HepG2 (cell line): Measurements from ENCODE around the gene SH2D3A. TPM values are rescaled to one million over a fixed set of nuclear protein-coding genes. Genes with fewer than 3 reads are reported as not detected.

ENCODE experiments used
- ARNTL ChIP-seq: sonication (generic); formaldehyde crosslinking; IDR thresholded peaks from 2 replicates; pipeline ENCODE4 v1.4.0; 2020; ENCODE audit warnings: mild to moderate bottlenecking, missing genetic modification reagents
- ATF7-NPFF ChIP-seq: sonication (generic); formaldehyde crosslinking; IDR thresholded peaks from 2 replicates; pipeline ENCODE4 v1.8.1; 2023; ENCODE audit warnings: mild to moderate bottlenecking, low read depth, missing genetic modification reagents, moderate library complexity
- BRD4 ChIP-seq: sonication (generic); formaldehyde crosslinking; IDR thresholded peaks from 2 replicates; pipeline ENCODE4 v1.4.0; 2020; ENCODE audit warnings: missing genetic modification reagents
- GZF1 ChIP-seq: sonication (generic); formaldehyde crosslinking; IDR thresholded peaks from 2 replicates; pipeline ENCODE4 v1.5.1; 2020; ENCODE audit warnings: mild to moderate bottlenecking, missing genetic modification reagents
- KDM5B ChIP-seq: sonication (generic); formaldehyde crosslinking; IDR thresholded peaks from 2 replicates; pipeline ENCODE4 v1.4.0; 2020; ENCODE audit warnings: missing genetic modification reagents, mild to moderate bottlenecking, borderline replicate concordance
- NR3C1 ChIP-seq: sonication (generic); formaldehyde crosslinking; IDR thresholded peaks from 2 replicates; pipeline ENCODE4 v1.4.0; 2020; ENCODE audit warnings: missing genetic modification reagents
- SNAPC2 ChIP-seq: sonication (generic); formaldehyde crosslinking; IDR thresholded peaks from 2 replicates; pipeline ENCODE4 v1.8.1; 2022; ENCODE audit warnings: mild to moderate bottlenecking, missing genetic modification reagents
- SRSF1 ChIP-seq: fragments of 200-400 bp; formaldehyde crosslinking; optimal IDR thresholded peaks from 2 replicates; pipeline ENCODE3; 2017; ENCODE audit warnings: mild to moderate bottlenecking, low read depth, low read length, moderate library complexity
- YY1 ChIP-seq: IDR thresholded peaks from 2 replicates; pipeline ENCODE4 v1.6.1; 2011; ENCODE audit warnings: low read length, low read depth, moderate library complexity, mild to moderate bottlenecking; ENCODE audit not compliant: insufficient read depth, insufficient replicate concordance
- ZBTB42 ChIP-seq: sonication (generic); formaldehyde crosslinking; IDR thresholded peaks from 2 replicates; pipeline ENCODE4 v1.5.0; 2020; ENCODE audit warnings: mild to moderate bottlenecking, missing genetic modification reagents
- ZNF10 ChIP-seq: sonication (generic); formaldehyde crosslinking; IDR thresholded peaks from 2 replicates; pipeline ENCODE4 v1.4.0; 2020; ENCODE audit warnings: mild to moderate bottlenecking, low read depth, missing genetic modification reagents, borderline replicate concordance
- ZNF136 ChIP-seq: sonication (generic); formaldehyde crosslinking; IDR thresholded peaks from 2 replicates; pipeline ENCODE4 v1.8.1; 2022; ENCODE audit warnings: low read depth, mild to moderate bottlenecking, moderate library complexity, missing genetic modification reagents
- ZNF138 ChIP-seq: sonication (generic); formaldehyde crosslinking; IDR thresholded peaks from 2 replicates; pipeline ENCODE4 v1.5.0; 2020; ENCODE audit warnings: mild to moderate bottlenecking, low read depth, missing genetic modification reagents
- ZNF260 ChIP-seq: sonication (generic); formaldehyde crosslinking; IDR thresholded peaks from 2 replicates; pipeline ENCODE4 v1.4.0; 2020; ENCODE audit warnings: missing genetic modification reagents, low read depth, mild to moderate bottlenecking, borderline replicate concordance
- ZNF547 ChIP-seq: sonication (generic); formaldehyde crosslinking; IDR thresholded peaks from 2 replicates; pipeline ENCODE4 v1.5.1; 2020; ENCODE audit warnings: mild to moderate bottlenecking, missing genetic modification reagents
- ZNF670 ChIP-seq: sonication (generic); formaldehyde crosslinking; IDR thresholded peaks from 2 replicates; pipeline ENCODE4 v1.8.0; 2022; ENCODE audit warnings: mild to moderate bottlenecking, missing genetic modification reagents, borderline replicate concordance
- polyA plus RNA-seq, 8 experiments: library from polyadenylated mRNA; depleted of rRNA in 3 of 8; stranded (reverse) in 7 of 8; unstranded in 1 of 8; fragments of >200 nt; fragmentation: Illumina TruSeq in 4 of 8; extraction: Trizol in 4 of 8; gene quantifications; 2 replicates each; pipeline versions ENCODE4 v1.2.1 to v1.2.3, GENCODE V29; 2011 to 2016; ENCODE audit warnings: low read depth in 4 of 8, missing spikeins in 1 of 8, mixed read lengths in 1 of 8; ENCODE audit not compliant: insufficient read depth in 1 of 8
- total RNA-seq, 5 experiments: library from RNA; depleted of rRNA; stranded (reverse); fragments of >200 nt; fragmentation: Illumina TruSeq; extraction: Trizol; gene quantifications; 2 replicates each; pipeline ENCODE4 v1.2.3, GENCODE V29; 2016; ENCODE audit warnings: low read depth in 1 of 5
- TF ChIP-seq, protein P1 (sequence below): IDR thresholded peaks from 2 replicates; pipeline ENCODE4 v1.6.1; 2016; ENCODE audit warnings: low read depth, borderline replicate concordance
- TF ChIP-seq, protein P2 (sequence below): sonication (generic); formaldehyde crosslinking; IDR thresholded peaks from 2 replicates; pipeline ENCODE4 v1.4.0; 2020; ENCODE audit warnings: low read depth, mild to moderate bottlenecking, missing genetic modification reagents
- TF ChIP-seq, protein P3 (sequence below): sonication (generic); formaldehyde crosslinking; IDR thresholded peaks from 2 replicates; pipeline ENCODE4 v1.5.0; 2020; ENCODE audit warnings: missing genetic modification reagents, mild to moderate bottlenecking, borderline replicate concordance
- TF ChIP-seq, protein P4 (sequence below): sonication (generic); formaldehyde crosslinking; IDR thresholded peaks from 2 replicates; pipeline ENCODE4 v1.5.0; 2020; ENCODE audit warnings: mild to moderate bottlenecking, missing genetic modification reagents
- TF ChIP-seq, protein P5 (sequence below): sonication (generic); formaldehyde crosslinking; conservative IDR thresholded peaks from 2 replicates; pipeline ENCODE4 v1.4.0; 2020; ENCODE audit warnings: missing genetic modification reagents

Gene SH2D3A
- total and polyA plus RNA-seq, 2 of the 13 experiments (the other 11 are each of a cell fraction or from before 2014, with no cell fraction given): 1.0 to 2.2 TPM

DNA sequence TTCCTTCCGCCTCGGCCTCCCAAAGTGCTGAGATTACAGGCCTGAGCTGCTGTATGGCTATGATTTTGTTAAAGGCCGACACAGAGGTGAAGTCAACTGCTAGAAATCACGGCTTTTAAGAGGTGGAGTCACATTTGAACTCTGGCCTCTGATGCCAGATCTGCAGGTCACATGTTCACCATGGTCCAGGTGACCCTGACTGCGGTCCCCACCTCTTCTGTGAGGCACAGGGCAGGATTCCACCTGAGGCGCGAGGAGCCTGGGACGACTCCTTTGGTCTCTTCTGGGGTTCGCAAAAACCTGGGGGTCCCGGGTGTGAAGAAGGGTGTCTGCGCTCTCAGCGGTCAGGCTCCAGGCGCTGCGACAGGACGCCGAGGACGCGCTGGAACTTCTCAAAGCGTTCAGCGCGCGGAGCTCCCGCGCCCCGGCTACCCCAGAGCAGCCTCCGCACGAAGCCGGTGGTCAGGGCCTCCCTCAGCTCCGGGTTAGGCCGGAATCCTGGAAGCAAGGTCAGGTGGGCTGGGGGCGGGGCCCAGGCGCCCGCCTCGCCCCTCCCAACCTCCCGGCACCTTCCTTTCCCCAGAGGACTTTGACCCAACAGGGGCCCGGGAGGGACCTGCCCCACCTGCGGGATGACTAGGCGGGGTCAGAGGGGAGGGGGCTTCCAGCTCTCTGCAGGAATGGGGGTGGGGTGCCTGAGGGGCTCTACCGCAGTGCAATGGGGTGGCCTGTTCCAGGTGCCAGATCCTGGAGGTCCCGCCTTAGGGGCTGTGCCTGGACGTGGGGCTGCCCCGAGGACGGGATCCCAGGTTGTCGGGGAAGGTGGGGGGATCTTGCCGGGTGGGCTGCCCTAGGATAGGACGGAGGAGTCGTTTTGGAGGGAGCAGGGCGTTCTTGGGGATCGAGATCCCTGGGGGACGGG, 14.7 kb downstream of the SH2D3A start (continued):
- TF ChIP-seq, protein P1, sequence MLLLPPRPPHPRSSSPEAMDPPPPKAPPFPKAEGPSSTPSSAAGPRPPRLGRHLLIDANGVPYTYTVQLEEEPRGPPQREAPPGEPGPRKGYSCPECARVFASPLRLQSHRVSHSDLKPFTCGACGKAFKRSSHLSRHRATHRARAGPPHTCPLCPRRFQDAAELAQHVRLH: peak; percentile 44; the same call in 1 of the 2 replicates
- TF ChIP-seq ZNF670 (CRISPR knock-in tag) (no peak), SNAPC2 (peak; percentile 76; the same call in 1 of the 2 replicates), ZNF138 (CRISPR knock-in tag) (no peak), BRD4 (CRISPR knock-in tag) (no peak; the same call in 1 of the 2 replicates), KDM5B (CRISPR knock-in tag) (peak; percentile 93), YY1 (peak; percentile 65), ARNTL (CRISPR knock-in tag) (peak; percentile 42), GZF1 (CRISPR knock-in tag) (no peak), SRSF1 (peak; percentile 60), ZBTB42 (CRISPR knock-in tag) (0 out of 2 replicates have a peak, but pooled peaks have one; percentile 44), ZNF260 (CRISPR knock-in tag) (no peak), ZNF10 (CRISPR knock-in tag) (no peak), NR3C1 (CRISPR knock-in tag) (no peak), ZNF547 (CRISPR knock-in tag) (peak; percentile 21), ATF7-NPFF (CRISPR knock-in tag) (peak; percentile 61), ZNF136 (CRISPR knock-in tag) (no peak)
- TF ChIP-seq, protein P2, sequence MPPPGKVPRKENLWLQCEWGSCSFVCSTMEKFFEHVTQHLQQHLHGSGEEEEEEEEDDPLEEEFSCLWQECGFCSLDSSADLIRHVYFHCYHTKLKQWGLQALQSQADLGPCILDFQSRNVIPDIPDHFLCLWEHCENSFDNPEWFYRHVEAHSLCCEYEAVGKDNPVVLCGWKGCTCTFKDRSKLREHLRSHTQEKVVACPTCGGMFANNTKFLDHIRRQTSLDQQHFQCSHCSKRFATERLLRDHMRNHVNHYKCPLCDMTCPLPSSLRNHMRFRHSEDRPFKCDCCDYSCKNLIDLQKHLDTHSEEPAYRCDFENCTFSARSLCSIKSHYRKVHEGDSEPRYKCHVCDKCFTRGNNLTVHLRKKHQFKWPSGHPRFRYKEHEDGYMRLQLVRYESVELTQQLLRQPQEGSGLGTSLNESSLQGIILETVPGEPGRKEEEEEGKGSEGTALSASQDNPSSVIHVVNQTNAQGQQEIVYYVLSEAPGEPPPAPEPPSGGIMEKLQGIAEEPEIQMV: no peak
- TF ChIP-seq, protein P3, sequence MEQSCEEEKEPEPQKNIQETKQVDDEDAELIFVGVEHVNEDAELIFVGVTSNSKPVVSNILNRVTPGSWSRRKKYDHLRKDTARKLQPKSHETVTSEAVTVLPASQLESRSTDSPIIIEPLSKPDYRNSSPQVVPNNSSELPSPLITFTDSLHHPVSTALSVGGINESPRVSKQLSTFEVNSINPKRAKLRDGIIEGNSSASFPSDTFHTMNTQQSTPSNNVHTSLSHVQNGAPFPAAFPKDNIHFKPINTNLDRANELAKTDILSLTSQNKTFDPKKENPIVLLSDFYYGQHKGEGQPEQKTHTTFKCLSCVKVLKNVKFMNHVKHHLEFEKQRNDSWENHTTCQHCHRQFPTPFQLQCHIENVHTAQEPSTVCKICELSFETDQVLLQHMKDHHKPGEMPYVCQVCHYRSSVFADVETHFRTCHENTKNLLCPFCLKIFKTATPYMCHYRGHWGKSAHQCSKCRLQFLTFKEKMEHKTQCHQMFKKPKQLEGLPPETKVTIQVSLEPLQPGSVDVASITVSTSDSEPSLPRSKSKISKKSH: no peak
- TF ChIP-seq, protein P4, sequence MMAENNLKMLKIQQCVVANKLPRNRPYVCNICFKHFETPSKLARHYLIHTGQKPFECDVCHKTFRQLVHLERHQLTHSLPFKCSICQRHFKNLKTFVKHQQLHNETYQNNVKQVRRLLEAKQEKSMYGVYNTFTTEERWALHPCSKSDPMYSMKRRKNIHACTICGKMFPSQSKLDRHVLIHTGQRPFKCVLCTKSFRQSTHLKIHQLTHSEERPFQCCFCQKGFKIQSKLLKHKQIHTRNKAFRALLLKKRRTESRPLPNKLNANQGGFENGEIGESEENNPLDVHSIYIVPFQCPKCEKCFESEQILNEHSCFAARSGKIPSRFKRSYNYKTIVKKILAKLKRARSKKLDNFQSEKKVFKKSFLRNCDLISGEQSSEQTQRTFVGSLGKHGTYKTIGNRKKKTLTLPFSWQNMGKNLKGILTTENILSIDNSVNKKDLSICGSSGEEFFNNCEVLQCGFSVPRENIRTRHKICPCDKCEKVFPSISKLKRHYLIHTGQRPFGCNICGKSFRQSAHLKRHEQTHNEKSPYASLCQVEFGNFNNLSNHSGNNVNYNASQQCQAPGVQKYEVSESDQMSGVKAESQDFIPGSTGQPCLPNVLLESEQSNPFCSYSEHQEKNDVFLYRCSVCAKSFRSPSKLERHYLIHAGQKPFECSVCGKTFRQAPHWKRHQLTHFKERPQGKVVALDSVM (CRISPR knock-in tag): peak; percentile 99
- TF ChIP-seq, protein P5, sequence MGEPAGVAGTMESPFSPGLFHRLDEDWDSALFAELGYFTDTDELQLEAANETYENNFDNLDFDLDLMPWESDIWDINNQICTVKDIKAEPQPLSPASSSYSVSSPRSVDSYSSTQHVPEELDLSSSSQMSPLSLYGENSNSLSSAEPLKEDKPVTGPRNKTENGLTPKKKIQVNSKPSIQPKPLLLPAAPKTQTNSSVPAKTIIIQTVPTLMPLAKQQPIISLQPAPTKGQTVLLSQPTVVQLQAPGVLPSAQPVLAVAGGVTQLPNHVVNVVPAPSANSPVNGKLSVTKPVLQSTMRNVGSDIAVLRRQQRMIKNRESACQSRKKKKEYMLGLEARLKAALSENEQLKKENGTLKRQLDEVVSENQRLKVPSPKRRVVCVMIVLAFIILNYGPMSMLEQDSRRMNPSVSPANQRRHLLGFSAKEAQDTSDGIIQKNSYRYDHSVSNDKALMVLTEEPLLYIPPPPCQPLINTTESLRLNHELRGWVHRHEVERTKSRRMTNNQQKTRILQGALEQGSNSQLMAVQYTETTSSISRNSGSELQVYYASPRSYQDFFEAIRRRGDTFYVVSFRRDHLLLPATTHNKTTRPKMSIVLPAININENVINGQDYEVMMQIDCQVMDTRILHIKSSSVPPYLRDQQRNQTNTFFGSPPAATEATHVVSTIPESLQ: no peak
